Measurements from ENCODE around the gene EXOSC9.

The EXOSC9 gene

DNA sequence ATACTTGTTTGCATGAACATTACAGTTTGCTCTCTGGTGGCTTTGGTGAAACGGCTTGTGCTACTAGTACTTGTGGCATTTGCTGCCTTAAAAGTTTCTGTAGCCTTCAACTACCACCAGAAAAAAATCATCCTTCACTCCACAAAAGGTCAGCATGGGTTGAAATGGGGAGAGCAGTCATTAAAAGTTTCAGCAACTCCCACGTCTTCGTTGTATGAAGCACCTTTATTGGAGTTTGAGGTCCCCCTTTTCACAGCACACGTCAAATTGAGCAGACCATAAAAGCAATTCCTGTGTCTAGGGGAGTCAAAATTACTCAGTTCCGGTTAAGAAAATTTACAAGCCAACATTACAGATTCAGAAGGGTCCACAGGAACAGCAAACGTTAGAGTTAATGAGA, 45.5 kb downstream of the EXOSC9 start:
- H2BK12ac ChIP-seq (ENCODE audit: low read length), result no peak overlapping the region
- H4K8ac ChIP-seq (ENCODE audit: low read depth, low read length), result no peak overlapping the region
- H3K4ac ChIP-seq (ENCODE audit: low read length), result no peak overlapping the region
- H3K27ac ChIP-seq (replicated peaks; ENCODE audit: low read length), result no peak overlapping the region
- H2AK5ac ChIP-seq (ENCODE audit: low read depth, low read length), result no peak overlapping the region
- no peak overlapping the region for H3K23ac ChIP-seq (ENCODE audit: low read depth, low read length, poor library complexity)
- no peak overlapping the region for H2AFZ ChIP-seq (ENCODE audit: low read length)
- H3K9me3 ChIP-seq (replicated peaks in 1 of 2; ENCODE audit: control insufficient read depth in 2 of 2, insufficient read depth in 1 of 2, low read depth in 1 of 2, low read length in 2 of 2), result no peaks in the 10 kb centered on the region
- H3K27me3 ChIP-seq (ENCODE audit: control insufficient read depth in 3 of 3, insufficient read depth in 3 of 3, low read depth in 1 of 3, low read length in 3 of 3), result no peaks in the 10 kb centered on the region
- H3K4me2 ChIP-seq (ENCODE audit: insufficient read depth, low read length, poor library complexity, severe bottlenecking), result no peak overlapping the region
- H2BK5ac ChIP-seq (ENCODE audit: low read length), result no peak overlapping the region
- no peak overlapping the region for H3K18ac ChIP-seq (ENCODE audit: low read length)
- H3K14ac ChIP-seq (ENCODE audit: low read length), result no peak overlapping the region
- no peak overlapping the region for H3K9ac ChIP-seq (ENCODE audit: low read depth, low read length, poor library complexity)
- H3K4me3 ChIP-seq (ENCODE audit: low read length in 2 of 2), result no peak overlapping the region
- no peak for DNase-seq (ENCODE audit: low spot score)
- H4K91ac ChIP-seq (ENCODE audit: low read depth, low read length, poor library complexity), result no peak overlapping the region
- no CpG with 5 or more reads among the region's 6 CpGs for WGBS, 2 donors (ENCODE audit: extremely low coverage in 2 of 2, insufficient read length in 2 of 2, insufficient replicate concordance in 1 of 2)
- no peaks in the 10 kb centered on the region for H3K4me1 ChIP-seq (ENCODE audit: control insufficient read depth in 2 of 2, insufficient read depth in 1 of 2, low read depth in 1 of 2, low read length in 2 of 2)
- H3K36me3 ChIP-seq (replicated peaks in 1 of 2; ENCODE audit: control insufficient read depth in 2 of 2, insufficient read depth in 2 of 2, low read length in 2 of 2), result peaks cover 2 to 72% of the 10 kb centered on the region in 2 donors
- no peak overlapping the region for H2BK120ac ChIP-seq (ENCODE audit: low read depth, low read length)
- no peak overlapping the region for H2BK15ac ChIP-seq (ENCODE audit: low read length)
- H3K79me1 ChIP-seq (ENCODE audit: low read depth, low read length), result no peaks in the 10 kb centered on the region

- Histone ChIP-seq H2AFZ (ENCODE audit: low read length) (no peak overlapping the region), H3K14ac (ENCODE audit: low read length) (no peak overlapping the region), H2BK12ac (ENCODE audit: low read length) (no peak overlapping the region), H3K4me1 (ENCODE audit: control insufficient read depth in 2 of 2, insufficient read depth in 1 of 2, low read depth in 1 of 2, low read length in 2 of 2) (no peaks in the 10 kb centered on the region), H4K91ac (ENCODE audit: low read depth, low read length, poor library complexity) (no peak overlapping the region), H3K27ac (replicated peaks; ENCODE audit: low read length) (no peak overlapping the region), H3K18ac (ENCODE audit: low read length) (no peak overlapping the region), H3K9me3 (replicated peaks in 1 of 2; ENCODE audit: control insufficient read depth in 2 of 2, insufficient read depth in 1 of 2, low read depth in 1 of 2, low read length in 2 of 2) (no peaks in the 10 kb centered on the region), H3K4me2 (ENCODE audit: insufficient read depth, low read length, poor library complexity, severe bottlenecking) (no peak overlapping the region), H2BK120ac (ENCODE audit: low read depth, low read length) (no peak overlapping the region), H3K4ac (ENCODE audit: low read length) (no peak overlapping the region), H2AK5ac (ENCODE audit: low read depth, low read length) (no peak overlapping the region), H3K36me3 (replicated peaks in 1 of 2; ENCODE audit: control insufficient read depth in 2 of 2, insufficient read depth in 2 of 2, low read length in 2 of 2) (peaks cover 2 to 64% of the 10 kb centered on the region in 2 donors), H2BK15ac (ENCODE audit: low read length) (no peak overlapping the region), H3K9ac (ENCODE audit: low read depth, low read length, poor library complexity) (no peak overlapping the region), H3K4me3 (ENCODE audit: low read length in 2 of 2) (no peak overlapping the region), H3K79me1 (ENCODE audit: low read depth, low read length) (no peaks in the 10 kb centered on the region), H2BK5ac (ENCODE audit: low read length) (no peak overlapping the region), H3K27me3 (ENCODE audit: control insufficient read depth in 3 of 3, insufficient read depth in 3 of 3, low read depth in 1 of 3, low read length in 3 of 3) (no peaks in the 10 kb centered on the region), H3K23ac (ENCODE audit: low read depth, low read length, poor library complexity) (no peak overlapping the region), H4K8ac (ENCODE audit: low read depth, low read length) (no peak overlapping the region)
- DNase-seq (ENCODE audit: low spot score), result no peak
- no CpG with 5 or more reads among the region's 1 CpG for WGBS, 2 donors (ENCODE audit: extremely low coverage in 2 of 2, insufficient read length in 2 of 2, insufficient replicate concordance in 1 of 2)
Measured at GRCh38 chr4:121851354-121851753, 50.2 kb downstream of the EXOSC9 start.

DNA sequence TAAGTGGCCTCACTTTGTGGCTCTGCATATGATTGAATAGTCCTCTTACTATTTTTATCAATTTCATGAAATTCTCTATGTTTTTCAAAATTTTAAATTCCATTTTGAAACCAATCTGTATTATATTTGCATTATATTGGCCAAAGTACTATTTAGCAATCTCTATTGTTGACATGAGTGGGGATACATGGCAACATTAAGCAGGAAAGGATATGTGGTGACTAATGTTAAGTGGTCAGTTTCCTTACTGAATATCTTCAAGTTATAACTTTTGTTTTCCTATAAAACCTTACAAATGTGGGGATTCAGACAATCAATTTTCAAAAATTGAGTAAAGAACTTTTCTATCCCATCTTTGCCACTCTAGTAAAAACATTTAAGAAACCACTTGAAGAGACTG, 59.0 kb downstream of the EXOSC9 start:
- Histone ChIP-seq H3K4me3 (ENCODE audit: low read length in 2 of 2) (no peak overlapping the region), H3K9me3 (replicated peaks in 1 of 2; ENCODE audit: control insufficient read depth in 2 of 2, insufficient read depth in 1 of 2, low read depth in 1 of 2, low read length in 2 of 2) (no peaks in the 10 kb centered on the region), H3K23ac (ENCODE audit: low read depth, low read length, poor library complexity) (no peak overlapping the region), H2AFZ (ENCODE audit: low read length) (no peak overlapping the region), H2AK5ac (ENCODE audit: low read depth, low read length) (no peak overlapping the region), H3K9ac (ENCODE audit: low read depth, low read length, poor library complexity) (no peak overlapping the region), H3K4ac (ENCODE audit: low read length) (no peak overlapping the region), H3K18ac (ENCODE audit: low read length) (no peak overlapping the region), H3K14ac (ENCODE audit: low read length) (no peak overlapping the region), H2BK15ac (ENCODE audit: low read length) (no peak overlapping the region), H2BK12ac (ENCODE audit: low read length) (no peak overlapping the region), H2BK5ac (ENCODE audit: low read length) (no peak overlapping the region), H3K27ac (replicated peaks; ENCODE audit: low read length) (no peak overlapping the region), H4K8ac (ENCODE audit: low read depth, low read length) (no peak overlapping the region), H2BK120ac (ENCODE audit: low read depth, low read length) (no peak overlapping the region), H3K79me1 (ENCODE audit: low read depth, low read length) (no peaks in the 10 kb centered on the region), H4K91ac (ENCODE audit: low read depth, low read length, poor library complexity) (no peak overlapping the region), H3K4me2 (ENCODE audit: insufficient read depth, low read length, poor library complexity, severe bottlenecking) (no peak overlapping the region), H3K36me3 (replicated peaks in 1 of 2; ENCODE audit: control insufficient read depth in 2 of 2, insufficient read depth in 2 of 2, low read length in 2 of 2) (peaks cover 0 to 73% of the 10 kb centered on the region in 2 donors), H3K4me1 (ENCODE audit: control insufficient read depth in 2 of 2, insufficient read depth in 1 of 2, low read depth in 1 of 2, low read length in 2 of 2) (peaks cover 0 to 2% of the 10 kb centered on the region in 2 donors), H3K27me3 (ENCODE audit: control insufficient read depth in 3 of 3, insufficient read depth in 3 of 3, low read depth in 1 of 3, low read length in 3 of 3) (no peaks in the 10 kb centered on the region)
- DNase-seq (ENCODE audit: low spot score), result no peak

DNA sequence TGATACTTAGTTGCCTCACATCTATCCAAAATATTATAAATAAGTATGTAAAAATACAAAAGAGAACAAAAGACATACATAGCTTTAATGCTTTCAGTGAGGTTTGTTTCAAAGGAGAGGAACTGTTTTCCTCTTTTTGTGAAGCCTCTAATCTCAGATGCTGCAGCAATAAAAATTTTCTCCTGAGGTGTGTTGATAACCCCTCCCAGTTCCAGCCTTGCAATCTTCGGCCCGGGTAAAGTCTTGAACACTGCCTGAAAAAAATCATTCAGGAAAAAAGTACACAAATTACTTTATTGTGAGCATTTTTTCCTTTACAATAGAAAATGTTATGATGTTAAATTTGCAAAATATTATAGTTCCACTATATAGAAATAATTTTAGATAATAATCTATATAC, 60.3 kb downstream of the EXOSC9 start:
- Histone ChIP-seq H3K27me3 (ENCODE audit: control insufficient read depth in 3 of 3, insufficient read depth in 3 of 3, low read depth in 1 of 3, low read length in 3 of 3) (no peaks in the 10 kb centered on the region), H3K4ac (ENCODE audit: low read length) (no peak overlapping the region)
- no CpG with 5 or more reads among the region's 2 CpGs for WGBS, 2 donors (ENCODE audit: extremely low coverage in 2 of 2, insufficient read length in 2 of 2, insufficient replicate concordance in 1 of 2)

More for the DNA sequence above, 60.3 kb downstream of the EXOSC9 start:
- Histone ChIP-seq H2BK12ac (ENCODE audit: low read length) (no peak overlapping the region), H3K9me3 (replicated peaks in 1 of 2; ENCODE audit: control insufficient read depth in 2 of 2, insufficient read depth in 1 of 2, low read depth in 1 of 2, low read length in 2 of 2) (peaks cover 0 to 3% of the 10 kb centered on the region in 2 donors), H4K91ac (ENCODE audit: low read depth, low read length, poor library complexity) (no peak overlapping the region), H3K4me3 (ENCODE audit: low read length in 2 of 2) (no peak overlapping the region), H4K8ac (ENCODE audit: low read depth, low read length) (no peak overlapping the region), H2BK15ac (ENCODE audit: low read length) (no peak overlapping the region), H3K27ac (replicated peaks; ENCODE audit: low read length) (no peak overlapping the region), H2BK120ac (ENCODE audit: low read depth, low read length) (no peak overlapping the region), H3K79me1 (ENCODE audit: low read depth, low read length) (no peaks in the 10 kb centered on the region), H3K9ac (ENCODE audit: low read depth, low read length, poor library complexity) (no peak overlapping the region), H2AK5ac (ENCODE audit: low read depth, low read length) (no peak overlapping the region), H3K14ac (ENCODE audit: low read length) (no peak overlapping the region), H2AFZ (ENCODE audit: low read length) (no peak overlapping the region), H2BK5ac (ENCODE audit: low read length) (no peak overlapping the region), H3K23ac (ENCODE audit: low read depth, low read length, poor library complexity) (no peak overlapping the region), H3K4me2 (ENCODE audit: insufficient read depth, low read length, poor library complexity, severe bottlenecking) (no peak overlapping the region), H3K18ac (ENCODE audit: low read length) (no peak overlapping the region), H3K36me3 (replicated peaks in 1 of 2; ENCODE audit: control insufficient read depth in 2 of 2, insufficient read depth in 2 of 2, low read length in 2 of 2) (peaks cover 0 to 81% of the 10 kb centered on the region in 2 donors), H3K4me1 (ENCODE audit: control insufficient read depth in 2 of 2, insufficient read depth in 1 of 2, low read depth in 1 of 2, low read length in 2 of 2) (peaks cover 0 to 2% of the 10 kb centered on the region in 2 donors)
- DNase-seq (ENCODE audit: low spot score), result no peak
